Globus pallidus (tissue), 1 donor: Measurements from ENCODE around the gene SEPHS2.
"Not testable (repeated sequence)": the region's sequence is repeated elsewhere in the genome, so short reads cannot be mapped to it uniquely, and the experiment has no call there.

Experiments used
- DNase-seq: peaks from one replicate; pipeline ENCODE4 v3.0.0-alpha.2; 2015; ENCODE audit warnings: low spot score

SEPHS2 gene

GRCh38 chr16:30445408-30446202 is at the start of gene SEPHS2:
TSS of gene SEPHS2 (minus strand) at chr16:30445874. CDS start at chr16:30445727, 147 bp downstream.
- DNase-seq: peak; percentile 94

- no peak for DNase-seq
Observed at GRCh38 chr16:30494709-30495108, 49.0 kb upstream of the SEPHS2 start.

GRCh38 chr16:30493941-30494488 is 48.3 kb upstream of the SEPHS2 start:
- DNase-seq: no peak

GRCh38 chr16:30491744-30492308 is 46.2 kb upstream of the SEPHS2 start:
- DNase-seq: no peak

- no peak for DNase-seq
Observed at GRCh38 chr16:30491229-30491628, 45.6 kb upstream of the SEPHS2 start.

- peak; percentile 26 for DNase-seq
Observed at GRCh38 chr16:30490210-30490609, 44.5 kb upstream of the SEPHS2 start.

GRCh38 chr16:30488764-30489605 is 43.3 kb upstream of the SEPHS2 start:
- no peak for DNase-seq

- no peak for DNase-seq
Observed at GRCh38 chr16:30485818-30486436, 40.3 kb upstream of the SEPHS2 start.

- DNase-seq: no peak
Observed at GRCh38 chr16:30484887-30485286, 39.2 kb upstream of the SEPHS2 start.

GRCh38 chr16:30482366-30482765 is 36.7 kb upstream of the SEPHS2 start:
- DNase-seq: no peak

GRCh38 chr16:30481381-30481780 is 35.7 kb upstream of the SEPHS2 start:
- no peak for DNase-seq

- DNase-seq: no peak
Observed at GRCh38 chr16:30478766-30479478, 33.2 kb upstream of the SEPHS2 start.

- DNase-seq: not testable (repeated sequence)
Observed at GRCh38 chr16:30477773-30478172, 32.1 kb upstream of the SEPHS2 start.

- no peak for DNase-seq
Observed at GRCh38 chr16:30476991-30477390, 31.3 kb upstream of the SEPHS2 start.

- no peak for DNase-seq
Observed at GRCh38 chr16:30474684-30475083, 29.0 kb upstream of the SEPHS2 start.

- no peak for DNase-seq
Observed at GRCh38 chr16:30474074-30474452, 28.4 kb upstream of the SEPHS2 start.

- no peak for DNase-seq
Observed at GRCh38 chr16:30473231-30474073, 27.8 kb upstream of the SEPHS2 start.

GRCh38 chr16:30472328-30472942 is 26.8 kb upstream of the SEPHS2 start, which contains the start of gene ITGAL:
TSS of gene ITGAL (plus strand) at chr16:30472742. CDS start at chr16:30472838, 96 bp downstream.
- peak; percentile 48 for DNase-seq

GRCh38 chr16:30470632-30470995 is 24.9 kb upstream of the SEPHS2 start:
- no peak for DNase-seq

- DNase-seq: no peak
Observed at GRCh38 chr16:30470170-30470512, 24.5 kb upstream of the SEPHS2 start.
